HG03045 (cell line): ENCODE measurements around the gene HMGN3.

Source experiments
- ATAC-seq: cut with Tn5 transposase; IDR thresholded peaks from one replicate; pipeline ENCODE4 v1.9.1; 2021; ENCODE audit warnings: mild to moderate bottlenecking, moderate library complexity; ENCODE audit not compliant: unreplicated experiment

The HMGN3 gene

DNA sequence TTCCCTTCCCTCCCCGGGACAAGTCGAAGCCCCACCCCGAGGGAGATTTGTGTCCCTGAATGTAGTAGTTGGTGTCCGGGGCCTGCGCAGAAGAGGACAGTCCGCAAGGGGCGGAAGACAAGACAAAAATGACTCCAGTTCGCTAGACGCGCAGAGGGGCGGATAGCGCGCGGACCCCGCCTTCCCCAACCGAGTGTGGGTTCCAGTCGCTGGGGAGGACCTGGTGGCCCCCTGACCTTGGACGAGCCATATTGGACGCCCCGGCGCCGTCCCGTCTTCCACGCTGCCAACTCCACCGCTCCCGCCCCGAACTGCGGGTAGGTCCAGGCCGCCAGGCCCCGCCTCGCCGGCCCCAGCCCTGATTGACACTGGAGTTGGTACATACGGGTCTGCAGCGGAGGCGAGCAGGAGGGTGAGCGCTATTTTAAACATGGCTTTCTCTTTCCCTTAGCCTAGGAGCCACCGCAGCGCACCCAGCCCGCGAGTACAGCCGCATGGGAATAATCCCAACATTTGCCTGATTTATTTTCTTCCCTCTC is 802 bp downstream of the HMGN3 start:
- peak; percentile 81 for ATAC-seq

DNA sequence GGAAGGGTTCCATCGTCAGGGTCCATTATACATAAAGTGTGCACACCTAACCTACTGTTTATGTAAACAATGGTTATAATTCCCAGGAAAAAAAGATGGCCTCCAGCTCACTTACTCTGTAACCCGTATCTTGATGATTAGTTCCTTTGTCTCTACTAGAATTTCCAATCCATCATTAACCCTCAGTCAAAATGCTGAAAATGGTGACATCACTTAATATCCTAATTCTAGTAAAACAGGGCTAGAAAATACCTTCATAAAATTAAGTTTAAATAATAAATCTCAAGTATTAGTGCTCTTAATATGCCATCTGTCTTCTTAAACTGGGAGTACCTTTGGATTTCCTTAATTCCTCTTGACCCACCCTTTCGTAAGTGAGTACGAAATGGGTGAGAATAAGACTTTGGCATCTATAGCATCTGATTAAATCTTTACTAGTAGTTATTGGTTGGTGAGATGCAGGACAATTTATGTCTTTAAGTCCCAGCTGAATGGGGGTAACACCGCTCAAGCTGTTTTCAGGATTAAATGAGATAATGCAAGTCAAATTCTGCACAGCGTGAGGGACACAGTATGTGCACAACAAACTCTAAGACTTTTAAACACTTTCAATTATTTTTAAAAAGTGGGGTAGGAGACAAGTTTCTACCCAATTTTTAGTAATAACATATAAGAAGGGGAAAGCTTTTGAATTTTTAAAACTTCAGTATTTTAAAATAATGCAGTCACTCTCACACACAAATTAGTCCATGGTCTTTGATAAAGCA is 1.6 kb downstream of the HMGN3 start:
- no peak for ATAC-seq

DNA sequence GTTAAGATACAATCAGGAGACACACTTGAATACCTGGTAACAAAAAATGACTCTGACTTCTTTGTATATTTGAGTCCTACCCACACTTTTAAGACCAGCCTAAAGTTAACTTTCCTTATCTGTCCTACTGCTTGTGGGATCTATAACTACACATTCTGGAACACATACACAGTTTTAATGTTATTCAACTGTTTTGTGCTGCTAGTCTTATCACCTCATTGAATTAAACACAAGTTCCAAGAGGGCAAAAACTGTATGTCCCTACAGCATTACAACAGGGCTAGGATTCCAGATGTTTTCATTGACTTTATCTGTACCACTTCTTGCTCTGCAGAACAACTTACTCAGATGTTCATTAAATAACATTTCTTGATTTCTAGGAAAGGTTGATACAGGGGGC is 2.8 kb downstream of the HMGN3 start:
- ATAC-seq = no peak

DNA sequence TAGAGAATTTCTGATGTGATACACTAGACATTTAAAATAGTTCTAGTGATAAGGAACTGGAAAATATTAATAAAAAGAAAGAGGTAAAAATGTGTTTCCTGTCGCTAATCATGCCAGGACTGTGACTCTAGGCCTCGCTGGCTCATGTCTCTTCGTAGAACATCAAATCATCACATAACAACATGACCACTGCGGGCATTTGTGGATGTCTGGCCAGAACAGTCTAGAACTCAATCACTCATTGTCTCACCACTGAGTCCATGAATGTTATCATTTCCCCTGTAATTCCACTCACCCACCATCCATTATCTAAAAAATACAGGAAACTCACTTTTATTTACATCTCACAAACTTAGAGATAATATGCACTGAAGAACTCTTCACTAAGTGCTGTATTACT is 3.4 kb downstream of the HMGN3 start:
- ATAC-seq = no peak

DNA sequence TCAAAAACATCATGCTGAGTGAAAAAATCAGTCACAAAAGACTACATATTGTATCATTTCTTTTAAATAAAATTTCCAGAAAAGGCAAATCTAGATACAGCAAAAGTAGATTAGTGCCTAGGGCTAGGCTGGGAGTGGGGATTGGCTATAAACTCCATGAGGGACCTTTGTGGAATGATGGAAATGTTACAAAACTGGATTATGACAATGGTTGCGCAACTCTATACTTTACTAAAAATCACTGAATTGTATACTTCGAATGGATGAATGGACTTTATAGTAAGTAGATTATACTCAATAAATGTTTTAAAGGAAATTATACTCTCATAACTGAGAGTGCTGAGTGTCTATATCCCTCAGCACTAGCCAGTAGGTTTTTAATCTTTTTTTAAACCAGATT is 4.3 kb downstream of the HMGN3 start:
- no peak for ATAC-seq

DNA sequence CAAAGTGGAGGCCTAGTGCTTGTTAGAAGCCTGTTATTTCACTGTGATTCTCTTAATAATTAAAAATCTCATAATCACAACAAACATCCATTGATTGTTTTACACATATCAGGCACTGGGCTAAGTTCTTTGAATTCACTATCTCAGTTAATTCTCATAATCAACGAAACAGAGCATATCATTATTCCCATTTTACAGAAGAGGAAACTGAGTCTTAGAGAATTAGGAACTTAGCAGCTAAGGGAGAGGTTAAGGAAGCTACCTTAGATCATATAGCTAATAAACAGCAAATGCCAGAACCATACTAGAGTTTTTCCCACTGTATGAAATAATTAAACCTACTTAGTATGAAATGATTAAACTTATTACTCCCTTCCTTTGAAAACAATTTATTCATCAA is 7.0 kb downstream of the HMGN3 start:
- no peak for ATAC-seq

DNA sequence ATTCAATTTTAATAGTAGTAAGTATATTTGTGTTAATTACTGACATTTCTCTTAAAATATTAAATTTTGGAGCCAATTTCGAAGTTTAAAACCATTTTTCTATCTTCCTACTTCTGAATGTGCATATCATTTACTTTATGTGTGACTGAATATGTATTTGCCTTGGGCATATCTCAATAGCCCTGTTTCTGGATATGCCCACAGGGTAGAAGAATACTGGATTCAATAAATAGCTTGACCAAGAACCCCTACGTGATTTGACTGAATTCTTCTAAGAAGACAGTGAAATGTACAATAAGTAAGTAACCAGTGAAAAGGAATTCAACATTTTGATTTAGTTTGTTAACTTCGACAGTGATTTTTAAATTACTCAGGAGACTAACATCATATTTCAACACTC is 7.8 kb downstream of the HMGN3 start:
- ATAC-seq = no peak

DNA sequence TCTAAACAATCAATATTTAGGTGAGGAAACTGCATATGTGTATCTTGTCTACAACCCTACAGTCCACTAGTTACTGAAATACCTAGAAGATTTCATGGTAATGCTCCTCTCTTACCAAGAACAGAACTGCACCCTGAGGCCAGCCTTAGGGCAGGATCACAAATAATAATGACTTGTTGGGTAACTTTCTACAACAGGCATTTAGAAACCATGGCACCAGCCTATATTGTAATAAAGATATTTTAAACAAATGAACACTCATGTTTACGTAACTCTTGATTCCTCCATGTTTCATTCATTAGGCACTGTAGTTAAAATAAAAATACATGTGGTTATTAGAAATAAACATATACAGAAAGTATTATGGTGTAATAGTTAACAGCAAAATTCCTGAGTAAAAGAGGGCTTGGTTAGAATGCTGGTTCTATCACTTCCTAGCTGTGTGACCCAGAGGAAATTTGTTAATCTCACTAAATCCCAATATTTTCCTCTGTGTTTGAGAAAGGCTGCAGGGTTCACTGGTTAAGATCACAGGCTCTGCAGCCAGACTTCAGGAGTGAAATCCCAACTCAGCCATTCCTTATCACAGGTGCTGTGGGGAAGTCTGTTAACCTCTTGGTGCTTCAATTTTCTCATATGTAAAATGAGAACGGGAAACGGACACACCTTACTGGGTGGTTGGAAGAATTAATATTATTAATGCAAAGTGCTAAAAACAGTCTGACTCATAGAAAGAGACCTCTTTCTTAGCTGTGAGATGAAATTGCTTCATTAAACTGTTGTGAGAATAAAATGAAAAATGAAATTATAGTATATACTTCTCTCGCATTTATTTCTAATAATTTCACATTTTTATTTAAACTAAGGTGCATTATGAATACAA is 8.5 kb downstream of the HMGN3 start:
- ATAC-seq = no peak

DNA sequence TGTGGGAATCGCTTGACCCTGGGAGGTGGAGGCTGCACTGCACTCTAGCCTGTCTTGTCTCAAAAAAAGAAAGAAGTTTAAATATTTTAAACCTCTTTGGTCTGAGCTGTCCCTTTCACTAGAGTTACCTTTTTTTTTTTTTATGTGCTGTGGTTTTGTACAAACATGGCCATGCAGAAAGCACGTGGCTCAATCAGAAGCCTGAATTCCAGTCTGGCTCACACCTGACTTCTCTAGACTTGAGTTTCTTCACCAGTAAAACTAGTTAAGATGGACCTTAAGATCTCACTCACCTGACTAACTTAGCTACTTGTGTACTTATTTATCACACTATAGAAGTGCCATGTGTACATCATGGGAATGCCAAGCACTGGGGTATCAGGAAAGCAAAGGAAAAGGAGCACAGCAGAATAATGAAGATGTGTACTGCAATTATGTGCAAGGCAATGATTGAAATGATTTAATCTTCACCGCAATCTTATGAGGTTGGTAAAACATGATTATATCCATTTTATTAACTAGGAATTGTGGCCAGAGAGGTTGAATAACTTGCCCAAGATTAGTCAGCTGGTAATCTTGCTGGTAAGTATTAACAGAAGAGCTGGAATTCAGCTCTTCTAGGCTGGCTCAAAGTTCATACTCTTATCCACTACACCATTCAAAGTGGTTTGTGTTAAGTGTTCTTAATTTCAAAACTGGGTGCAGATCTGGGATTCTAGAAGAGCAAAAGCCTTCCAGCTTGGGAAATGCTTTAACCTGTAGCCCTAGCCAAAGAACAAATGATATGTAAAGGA is 10.7 kb downstream of the HMGN3 start:
- ATAC-seq = no peak

DNA sequence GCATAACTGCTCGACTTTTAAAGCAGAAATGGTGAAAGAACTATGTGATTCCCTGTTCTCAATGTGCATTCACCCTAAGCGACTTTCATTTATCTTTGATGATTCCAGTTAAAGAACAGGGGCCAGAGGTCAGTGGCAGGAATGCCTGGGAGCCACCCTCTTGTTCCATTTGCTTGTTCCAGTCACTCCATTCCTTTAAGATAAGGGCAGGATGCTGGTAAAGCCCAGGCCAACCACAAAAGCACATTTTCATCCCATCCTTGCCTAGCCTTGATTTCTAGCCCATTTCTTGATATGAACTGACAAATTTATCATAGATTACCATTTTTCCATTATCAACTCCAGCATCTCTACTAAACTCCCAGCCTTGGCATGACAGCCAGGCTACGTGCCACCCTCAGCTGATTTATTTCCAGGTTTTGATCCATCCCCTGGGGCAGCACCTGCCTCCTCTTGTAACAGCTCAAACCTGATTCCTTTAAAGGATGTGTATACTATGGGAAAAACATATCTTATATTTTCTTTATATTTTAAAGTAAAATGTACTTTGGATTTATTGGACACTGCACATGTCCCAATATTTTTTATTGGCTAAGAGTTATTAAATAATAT is 19.2 kb downstream of the HMGN3 start:
- no peak for ATAC-seq

DNA sequence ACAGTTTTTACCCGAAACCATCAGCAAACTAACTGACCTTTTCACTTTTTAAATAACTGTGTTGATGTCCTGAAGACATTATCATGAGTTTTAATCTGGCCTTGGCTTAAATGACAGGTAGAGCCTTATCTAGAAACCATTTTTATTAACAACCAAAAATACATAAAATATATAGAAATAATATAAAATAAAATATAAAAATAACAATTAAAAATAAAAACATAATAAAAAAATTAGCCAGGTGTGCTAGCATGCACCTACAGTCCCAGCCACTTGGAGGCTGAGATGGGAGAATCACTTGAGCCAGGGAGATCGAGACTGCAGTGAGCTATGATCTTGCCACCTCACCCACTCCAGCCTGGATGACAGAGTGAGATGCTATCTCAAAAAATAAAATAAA is 21.6 kb downstream of the HMGN3 start:
- ATAC-seq = no peak

DNA sequence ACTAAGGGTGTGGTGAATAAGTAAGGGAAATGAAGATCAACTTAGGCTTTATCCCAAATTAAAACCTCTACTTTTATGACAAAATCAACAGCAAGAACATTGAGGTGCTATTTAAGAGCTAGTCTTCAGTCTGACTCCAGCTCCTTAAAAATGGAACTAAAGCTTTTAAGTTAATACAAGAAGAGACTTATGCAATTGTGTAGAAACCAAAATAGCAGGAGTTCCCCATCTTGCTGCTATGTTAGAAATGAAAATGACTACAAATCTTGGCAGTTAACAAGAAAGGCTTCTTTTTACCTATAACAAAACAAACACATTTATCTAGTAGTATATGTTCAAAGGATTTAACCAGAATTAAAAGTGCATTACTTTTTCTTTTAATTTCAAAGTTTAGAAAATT is 25.7 kb downstream of the HMGN3 start:
- no peak for ATAC-seq

DNA sequence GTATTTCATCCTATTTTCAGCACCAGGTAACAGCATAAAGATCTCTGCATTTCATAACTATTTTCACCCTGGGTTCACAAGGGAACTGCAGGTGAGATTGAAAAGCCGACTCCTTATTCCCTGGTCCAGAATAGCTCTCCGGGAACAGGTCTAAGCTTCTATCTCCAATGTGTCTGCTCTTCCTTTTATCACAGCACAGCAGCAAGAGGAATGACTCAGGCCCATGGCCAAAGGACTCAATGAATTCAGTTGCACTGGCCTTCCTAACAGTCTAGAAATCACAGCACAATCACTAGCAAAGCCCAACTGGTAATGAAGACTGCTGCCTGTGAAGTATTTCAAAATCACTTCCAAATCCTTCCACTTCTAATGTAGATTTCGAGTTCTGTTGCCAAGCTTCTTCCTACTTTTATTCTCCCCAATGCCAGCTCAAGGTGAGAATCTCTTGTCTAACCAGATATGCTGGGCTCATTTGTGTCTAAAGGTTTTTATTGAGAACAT is 30.7 kb downstream of the HMGN3 start:
- ATAC-seq = no peak

DNA sequence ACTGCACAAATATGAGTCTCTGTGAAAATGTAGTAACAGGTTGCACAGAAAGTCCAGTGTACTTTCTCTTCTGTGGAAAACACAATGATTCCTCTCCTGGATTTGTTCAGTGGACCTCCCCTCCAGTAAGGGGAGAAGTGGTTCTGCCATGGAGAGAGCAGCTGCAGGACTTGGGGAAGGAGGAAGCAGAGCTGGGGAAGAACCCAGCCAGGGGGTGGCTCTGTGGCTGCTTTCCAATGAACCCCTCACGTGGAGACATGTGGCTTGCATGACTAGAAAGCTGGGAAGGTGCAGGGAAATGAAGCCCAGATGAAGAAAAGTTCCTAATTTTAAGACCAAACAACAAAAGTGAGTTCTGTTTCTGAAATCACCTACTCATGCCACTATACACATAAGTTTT is 31.9 kb downstream of the HMGN3 start:
- ATAC-seq = no peak

DNA sequence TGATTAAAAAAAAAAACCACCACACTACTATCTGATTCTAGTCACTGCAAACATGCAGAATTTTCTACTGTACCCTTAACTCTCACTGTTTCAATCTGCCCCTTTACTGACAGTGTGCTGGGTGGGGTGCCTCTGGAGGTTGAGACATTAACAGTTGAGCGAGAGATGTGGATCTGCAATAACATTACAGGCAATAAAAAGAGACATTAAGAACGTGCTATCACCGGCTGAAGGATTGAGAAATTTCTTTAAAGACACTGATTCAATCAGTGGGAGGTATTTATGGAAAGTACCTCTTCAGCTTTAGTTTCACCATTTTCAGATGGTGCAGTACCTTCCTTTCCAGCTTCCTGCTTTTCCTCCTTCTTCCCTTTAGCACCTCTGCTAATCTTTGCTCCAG is 32.5 kb downstream of the HMGN3 start:
- ATAC-seq = no peak

DNA sequence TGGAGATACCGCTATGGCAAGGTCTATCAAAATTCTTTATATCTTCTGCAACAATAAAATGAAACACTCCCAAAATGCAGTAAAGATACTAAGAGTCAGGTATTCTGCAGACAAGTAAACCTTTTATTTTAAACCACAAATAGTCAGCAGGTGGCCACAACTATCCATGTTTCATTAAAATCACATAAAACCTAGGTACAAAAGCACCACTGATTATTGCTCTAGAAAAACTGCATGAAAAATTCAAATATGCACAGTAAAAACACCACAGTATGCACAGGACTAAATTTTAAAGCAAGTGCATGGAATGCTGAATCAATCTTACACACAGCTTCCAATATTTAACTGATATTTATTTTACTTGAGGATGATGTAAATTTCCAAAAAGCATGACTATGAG is 33.3 kb downstream of the HMGN3 start:
- no peak for ATAC-seq

DNA sequence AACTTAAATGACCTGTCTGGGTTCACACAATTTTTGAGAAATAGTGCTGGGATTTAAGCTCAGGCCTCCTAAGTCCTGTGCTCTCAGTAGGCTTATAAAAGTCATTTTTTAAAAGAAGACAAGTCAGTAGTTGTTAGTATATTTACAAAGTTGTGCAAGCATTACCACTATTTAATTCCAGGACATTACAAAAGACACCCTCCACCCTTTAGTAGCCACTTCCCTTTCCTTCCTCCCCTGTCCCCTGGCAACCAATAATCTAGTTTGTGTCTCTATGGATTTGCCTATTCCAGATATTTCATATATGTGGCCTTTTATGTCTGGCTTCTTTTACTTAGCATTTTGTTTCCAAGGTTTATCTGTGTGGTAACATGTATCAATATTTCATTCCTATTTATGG is 37.6 kb downstream of the HMGN3 start:
- no peak for ATAC-seq

DNA sequence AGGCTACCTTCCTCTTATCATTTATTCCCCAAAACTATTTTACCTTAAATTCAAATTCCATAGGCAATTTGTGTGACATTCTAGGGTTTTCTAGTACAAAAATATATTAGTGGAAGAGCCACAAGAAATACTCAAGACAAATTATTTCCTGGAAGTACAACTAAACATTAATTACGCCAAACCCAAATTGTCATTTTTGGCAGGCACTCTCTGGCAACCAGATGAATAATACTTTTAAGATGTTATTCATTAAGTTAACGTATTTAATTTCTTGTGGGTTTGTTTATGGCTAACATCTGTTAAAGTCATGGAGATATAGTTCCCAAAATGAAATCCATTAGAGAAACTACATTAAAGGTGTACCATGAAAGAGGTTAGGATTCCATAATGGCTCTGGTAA is 40.5 kb downstream of the HMGN3 start:
- no peak for ATAC-seq

DNA sequence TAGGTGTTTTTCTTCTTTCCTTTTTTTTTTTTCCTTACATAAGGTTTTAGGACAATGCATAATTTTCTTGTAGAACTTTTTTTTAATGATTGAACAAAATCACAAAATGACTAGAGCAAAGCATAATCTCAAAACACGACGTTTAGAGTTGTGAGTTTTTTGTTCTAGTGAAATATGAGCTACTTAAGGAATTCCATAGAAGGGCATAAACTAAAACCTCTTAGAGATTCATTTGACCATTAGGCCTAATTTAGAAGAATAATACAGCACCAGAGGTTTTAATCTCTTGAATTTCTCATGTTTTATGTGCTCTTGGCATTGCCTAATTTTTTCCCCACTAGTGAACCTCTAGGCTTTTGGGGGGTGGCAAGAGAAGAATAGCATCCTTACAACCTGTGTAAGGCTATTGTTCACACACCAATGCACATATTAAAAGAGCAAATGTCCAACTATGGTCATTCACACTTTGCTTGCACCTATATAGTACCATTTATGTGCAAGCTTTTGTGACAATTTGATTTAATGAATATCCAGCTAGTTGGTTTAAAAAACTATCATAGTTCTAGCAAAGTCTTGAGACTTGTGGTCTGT is 44.6 kb downstream of the HMGN3 start:
- no peak for ATAC-seq

DNA sequence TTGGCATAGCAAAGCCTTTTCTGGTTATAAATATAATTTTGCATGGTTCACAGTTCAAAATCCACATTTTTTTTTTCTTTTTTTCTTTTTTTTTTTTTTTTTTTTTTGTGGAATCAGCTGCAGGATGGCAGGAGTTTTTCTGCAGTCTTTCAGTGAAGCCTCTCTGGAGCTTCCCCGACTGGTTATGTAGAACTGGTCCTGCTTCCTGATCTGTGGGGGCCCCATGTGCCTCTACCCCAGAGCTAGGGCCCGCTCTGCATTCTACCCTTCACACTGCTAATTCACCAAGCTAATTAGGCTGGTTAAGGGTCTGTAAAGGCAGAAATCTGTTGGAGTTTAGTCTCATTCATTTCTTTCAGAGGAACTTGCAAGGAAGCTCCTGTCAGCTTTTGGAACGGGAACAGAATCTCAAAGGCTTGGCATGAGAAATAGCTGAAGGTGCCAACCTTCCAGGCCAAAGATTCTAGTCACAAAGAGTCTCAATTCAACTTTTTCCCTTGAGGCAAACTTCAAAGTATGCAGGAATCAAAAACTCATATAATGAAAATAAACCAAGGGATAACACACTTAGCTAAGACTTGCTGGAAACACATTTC is 45.5 kb downstream of the HMGN3 start:
- ATAC-seq = no peak
